ENCODE data around the gene OR6P1.

The OR6P1 gene, protein sequence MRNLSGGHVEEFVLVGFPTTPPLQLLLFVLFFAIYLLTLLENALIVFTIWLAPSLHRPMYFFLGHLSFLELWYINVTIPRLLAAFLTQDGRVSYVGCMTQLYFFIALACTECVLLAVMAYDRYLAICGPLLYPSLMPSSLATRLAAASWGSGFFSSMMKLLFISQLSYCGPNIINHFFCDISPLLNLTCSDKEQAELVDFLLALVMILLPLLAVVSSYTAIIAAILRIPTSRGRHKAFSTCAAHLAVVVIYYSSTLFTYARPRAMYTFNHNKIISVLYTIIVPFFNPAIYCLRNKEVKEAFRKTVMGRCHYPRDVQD

DNA sequence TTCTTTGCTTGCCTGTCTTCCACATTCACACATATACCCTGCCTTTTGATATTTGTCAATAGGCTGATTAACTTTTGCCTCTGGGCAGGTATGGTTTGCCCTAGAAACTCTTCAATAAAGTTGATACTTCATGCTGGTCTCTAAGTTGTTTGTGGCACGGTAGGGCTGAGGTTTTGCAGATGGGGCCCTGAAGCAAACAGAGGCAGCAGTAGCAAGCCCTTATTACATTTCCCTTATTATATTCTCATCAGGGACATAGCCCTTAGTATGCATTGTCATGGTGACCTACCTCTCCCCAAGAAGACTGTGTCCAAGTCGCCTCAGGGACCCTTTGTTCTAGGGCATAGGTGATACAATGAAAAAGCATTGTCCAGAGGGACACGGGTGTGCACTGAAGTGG lies at the start of gene OR6P1:
Gene OR6P1 (minus strand): TSS at position 101 of the 400 bp plus-strand sequence. CDS start 6,976 bp downstream, outside the sequence.
- DNase-seq (ENCODE audit: low read depth) = no peak

DNA sequence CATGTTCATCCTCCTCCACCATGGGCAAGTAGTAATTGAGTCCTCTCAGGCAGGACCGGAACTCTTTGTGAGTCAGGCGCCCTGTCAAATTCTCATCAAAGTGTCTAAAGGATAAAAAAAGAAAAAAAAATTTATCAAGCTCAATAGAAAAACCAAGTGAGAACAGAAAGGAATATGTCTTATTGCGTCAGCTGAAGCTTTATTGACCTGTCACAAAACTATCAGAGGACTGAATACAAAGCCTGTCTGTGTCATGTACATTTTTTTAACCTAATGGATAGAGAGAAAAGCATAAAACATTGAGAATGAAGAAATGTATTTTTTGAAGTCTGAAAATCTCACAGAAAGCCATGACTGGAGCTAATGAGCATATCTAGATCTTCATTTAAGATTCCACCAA lies 43.4 kb upstream of the OR6P1 start:
- DNase-seq (ENCODE audit: low read depth) = no peak

DNA sequence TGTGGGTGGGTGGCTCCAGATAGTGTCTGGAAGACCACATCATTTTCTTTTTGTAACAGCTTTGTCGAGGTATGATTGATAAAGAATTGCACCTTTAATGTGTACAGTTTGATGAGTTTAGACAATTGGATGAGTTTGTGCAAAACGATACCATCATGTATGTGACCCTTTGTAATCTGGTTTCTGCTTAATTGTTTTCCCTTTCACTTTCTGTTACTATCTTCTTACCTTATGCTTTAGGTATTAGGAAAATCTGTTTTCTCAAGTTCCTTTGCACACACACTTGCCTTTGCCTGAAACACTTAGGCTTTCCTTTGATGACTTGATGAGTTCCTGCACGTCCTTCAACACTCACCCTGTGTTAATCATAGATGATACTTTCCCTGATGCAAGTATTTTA lies 41.5 kb upstream of the OR6P1 start:
- no peak for DNase-seq (ENCODE audit: low read depth)

DNA sequence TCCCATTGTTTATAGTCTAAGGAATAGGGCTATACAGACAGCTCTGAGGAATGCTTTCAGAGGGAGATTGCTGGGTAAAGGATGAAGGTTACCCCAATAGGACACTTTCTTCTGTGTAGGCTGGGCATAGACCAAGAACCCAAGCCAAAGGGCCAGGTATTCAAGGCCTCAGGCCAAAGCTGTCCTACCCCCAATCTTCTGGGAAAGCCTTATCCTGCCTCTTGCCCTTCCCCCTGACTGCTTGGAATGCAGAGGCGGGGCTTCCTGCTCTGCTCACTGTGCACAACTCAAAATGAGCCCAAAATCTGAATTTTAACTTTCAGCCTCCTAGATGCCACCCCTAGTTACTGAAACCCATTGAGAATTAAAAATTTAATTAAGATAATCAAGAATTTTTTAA lies 36.9 kb upstream of the OR6P1 start:
- DNase-seq (ENCODE audit: low read depth) = no peak

DNA sequence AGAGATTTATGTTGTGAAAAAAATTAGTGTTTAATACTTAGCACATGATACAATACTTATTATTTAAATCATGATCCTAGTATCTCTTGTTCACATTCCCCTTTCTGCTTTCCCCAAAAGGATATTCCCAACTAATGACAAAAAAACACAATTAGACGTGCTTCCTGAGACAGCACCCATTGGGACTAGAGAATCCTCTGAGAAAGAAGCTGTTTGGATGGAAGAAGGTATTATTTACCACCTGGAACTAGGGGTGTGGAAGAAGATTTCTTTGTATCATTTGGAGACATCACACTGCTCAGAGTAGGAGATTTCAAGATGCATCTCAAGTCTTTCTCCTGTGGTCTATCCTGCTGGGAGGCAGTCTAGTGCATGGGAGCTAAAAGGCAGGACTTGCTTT lies 34.6 kb upstream of the OR6P1 start, which contains the start of gene OR10Z1:
Gene OR10Z1 (plus strand): TSS at position 301 of the 400 bp plus-strand sequence. CDS start 1,171 bp downstream, outside the sequence.
- no peak for DNase-seq (ENCODE audit: low read depth)

DNA sequence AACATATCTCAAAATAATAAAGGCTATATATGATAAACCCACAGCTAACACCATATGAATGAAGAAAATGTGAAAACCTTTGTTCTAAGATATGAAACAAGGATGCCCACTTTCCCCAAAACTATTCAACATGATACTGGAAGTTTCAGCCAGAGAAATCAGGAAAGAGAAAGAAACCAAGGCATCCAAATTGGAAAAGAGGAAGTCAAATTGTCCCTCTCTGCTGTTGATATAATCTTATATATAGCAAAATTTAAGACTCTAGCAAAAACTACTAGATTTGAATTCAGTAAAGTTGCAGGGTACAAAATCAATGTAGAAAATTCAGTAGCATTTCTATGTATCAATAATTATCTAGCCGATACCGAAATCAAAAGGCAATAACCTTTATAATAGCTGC lies 30.4 kb upstream of the OR6P1 start:
- no peak for DNase-seq (ENCODE audit: low read depth)

DNA sequence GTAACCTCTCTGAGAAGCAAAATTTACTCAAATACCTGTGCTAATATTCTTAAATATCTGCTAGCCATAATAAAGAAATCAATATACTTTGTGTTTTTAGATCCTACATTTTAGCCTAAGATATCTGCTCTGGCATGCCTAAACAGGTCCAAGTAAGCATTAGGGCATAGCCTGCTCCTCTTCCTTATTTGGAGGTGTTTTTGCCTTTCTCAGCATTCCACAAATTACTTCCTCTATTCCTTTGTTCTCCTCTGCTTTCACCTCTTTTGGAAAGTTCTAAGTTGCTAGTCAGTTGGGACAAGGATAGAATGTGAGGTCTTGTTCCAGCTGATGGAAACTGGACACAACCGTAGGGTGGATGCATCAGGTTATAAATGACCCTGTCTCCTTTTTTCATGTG lies 16.6 kb upstream of the OR6P1 start:
- DNase-seq (ENCODE audit: low read depth) = no peak

DNA sequence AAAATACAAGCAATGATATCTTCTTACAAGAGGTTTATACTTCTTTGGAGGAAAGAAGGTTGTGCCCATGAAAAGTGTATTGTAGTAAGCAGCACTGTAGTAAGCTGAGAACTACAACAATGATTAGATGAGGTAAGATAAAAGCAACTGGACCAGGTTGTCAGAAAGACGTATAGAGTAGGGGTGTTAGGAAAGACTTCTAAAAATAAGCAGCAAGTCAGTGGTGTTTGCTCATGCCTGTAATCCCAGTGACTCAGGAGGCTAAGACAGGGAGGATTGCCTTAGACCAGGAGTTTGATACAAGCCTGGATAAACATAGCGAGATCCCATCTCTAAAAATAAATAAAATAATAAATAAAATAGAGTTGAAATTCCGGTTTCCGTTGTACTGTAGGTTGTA lies 13.6 kb upstream of the OR6P1 start:
- DNase-seq (ENCODE audit: low read depth) = no peak

DNA sequence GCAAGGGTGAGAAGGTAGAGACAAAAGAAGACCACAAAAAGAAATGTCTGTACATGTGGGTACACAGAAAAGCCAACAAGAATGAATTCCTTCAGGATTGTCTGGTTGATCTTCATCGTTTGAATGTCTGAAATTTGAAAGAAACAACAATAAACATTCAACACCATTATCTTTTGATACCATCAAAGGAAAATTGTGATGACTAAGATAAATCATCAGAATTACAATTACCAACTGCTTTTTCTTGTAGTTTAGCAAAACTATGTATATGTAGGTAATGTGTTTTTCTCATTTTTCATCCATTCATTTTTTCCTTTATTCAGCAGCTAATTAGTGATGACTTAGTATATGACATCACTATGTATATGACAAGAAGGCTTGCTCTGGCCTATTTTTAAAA lies 9.4 kb upstream of the OR6P1 start, which contains the start of gene OR10X1:
Gene OR10X1 (minus strand): TSS at position 167 of the 400 bp plus-strand sequence. CDS start 0 bp downstream, at position 167.
- DNase-seq (ENCODE audit: low read depth) = no peak

DNA sequence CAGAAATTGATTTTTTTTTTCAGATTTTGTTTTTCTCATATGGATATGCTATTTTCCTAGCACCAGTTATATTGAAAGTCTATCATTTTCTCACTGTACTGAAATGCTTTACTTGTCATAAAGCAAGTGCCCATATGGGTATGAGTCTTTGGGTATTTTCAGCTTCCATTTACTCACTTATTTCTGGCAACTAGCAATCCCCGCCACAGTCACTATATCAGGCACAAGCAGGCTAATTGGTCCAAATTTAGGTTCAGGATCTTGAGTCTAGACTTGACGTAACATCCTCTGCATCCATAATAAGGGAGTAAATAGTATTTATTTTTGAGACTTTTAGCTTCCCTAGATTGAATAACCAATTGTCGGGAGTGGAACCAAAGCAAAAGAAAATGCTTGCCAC lies 7.2 kb upstream of the OR6P1 start:
- DNase-seq (ENCODE audit: low read depth) = no peak

DNA sequence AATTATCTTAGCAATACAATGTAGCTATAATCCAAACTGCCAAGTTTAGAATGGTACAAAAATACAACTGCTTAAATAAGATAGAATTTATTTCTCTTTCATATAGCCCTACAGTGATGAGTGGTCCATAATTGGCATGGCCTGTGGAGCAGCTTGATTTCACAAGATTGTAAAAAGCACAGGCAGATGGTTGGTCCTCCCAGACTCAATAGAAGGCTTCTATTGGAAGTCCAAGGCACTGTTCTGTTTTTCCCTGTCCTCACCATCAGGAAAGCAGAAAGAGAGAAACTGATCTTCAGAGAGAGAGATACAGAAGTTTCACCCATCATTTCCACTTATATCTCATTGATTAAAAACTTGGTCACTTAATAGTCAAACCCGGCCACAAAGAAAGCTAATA lies 1.8 kb upstream of the OR6P1 start:
- no peak for DNase-seq (ENCODE audit: low read depth)

DNA sequence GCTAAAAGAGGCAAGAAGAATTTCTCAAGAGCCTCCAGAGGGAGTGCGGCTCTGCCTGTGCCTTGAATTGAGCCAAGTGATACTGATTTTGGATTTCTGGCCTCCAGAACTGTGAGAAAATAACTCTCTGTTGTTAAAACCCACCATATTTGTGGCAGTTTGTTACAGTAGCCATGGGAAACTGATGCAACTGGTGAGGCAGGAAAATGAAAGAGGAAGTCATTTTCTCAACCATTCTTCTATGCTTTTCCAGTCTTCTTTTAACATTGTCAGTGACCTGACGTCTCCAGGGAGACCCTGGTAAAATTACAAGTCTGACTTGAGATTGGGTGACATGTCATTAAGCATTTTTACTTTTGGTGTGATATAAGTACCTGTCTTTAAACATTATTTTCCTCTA lies 5.8 kb downstream of the OR6P1 start:
- no peak for DNase-seq (ENCODE audit: low read depth)

DNA sequence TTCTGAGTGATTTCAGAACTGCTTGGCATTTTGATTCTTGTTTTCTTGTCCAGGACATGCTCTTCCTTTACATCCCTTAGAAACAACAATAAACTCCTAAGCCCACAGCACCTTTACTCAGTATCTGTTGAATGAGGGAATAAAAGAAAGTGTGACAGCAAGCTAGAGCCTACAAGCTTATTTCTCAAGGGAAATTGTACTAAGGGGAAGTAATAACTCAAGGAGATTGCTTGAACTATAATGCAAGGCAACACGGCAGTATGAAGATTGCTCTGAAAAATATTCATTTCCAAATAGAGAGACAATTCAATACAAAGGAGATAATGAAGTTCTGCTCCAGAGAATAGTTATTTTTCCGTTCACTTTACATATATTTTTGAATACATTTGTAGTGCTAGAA lies 6.5 kb downstream of the OR6P1 start:
- DNase-seq (ENCODE audit: low read depth) = no peak

DNA sequence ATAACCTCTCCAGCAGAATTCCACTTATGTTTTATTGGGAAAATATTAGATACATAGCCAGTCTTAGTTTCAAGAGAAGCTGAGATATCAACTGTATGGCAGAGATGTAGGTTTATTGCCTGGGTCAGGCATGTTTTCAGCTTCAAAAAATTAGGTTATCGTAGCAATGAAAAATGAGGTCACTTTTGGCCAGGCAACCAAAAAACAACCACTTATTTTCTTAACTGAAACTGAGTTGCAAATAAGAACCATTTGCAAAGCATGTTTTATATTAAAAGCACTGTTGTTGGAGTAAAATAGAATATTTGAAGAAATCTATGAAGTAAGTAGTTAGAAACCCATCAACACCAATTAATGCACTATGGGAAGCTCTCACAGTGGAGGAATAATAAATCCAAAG lies 10.7 kb downstream of the OR6P1 start:
- DNase-seq (ENCODE audit: low read depth) = no peak

DNA sequence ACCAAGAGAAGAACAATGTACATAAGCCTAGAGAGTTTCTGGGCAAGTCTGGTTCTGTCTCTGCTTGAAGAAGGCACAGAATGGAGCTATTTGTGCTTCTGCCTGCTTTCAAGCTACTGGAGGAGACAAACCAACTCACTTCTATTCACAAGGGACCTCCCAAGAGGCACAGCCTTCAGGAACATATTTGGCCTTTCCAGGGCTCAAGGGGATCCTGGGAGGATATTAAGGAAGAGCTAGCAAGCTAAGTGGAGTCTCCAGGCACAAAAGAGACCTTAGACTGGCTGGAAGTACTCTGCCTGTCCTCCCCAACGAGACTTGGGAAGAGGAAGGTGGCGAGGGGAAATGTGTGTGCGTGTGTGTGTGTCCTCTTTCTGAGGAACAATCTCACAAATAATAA lies 16.0 kb downstream of the OR6P1 start, which contains the start of gene OR6Y1:
Gene OR6Y1 (minus strand): TSS at position 54 of the 400 bp plus-strand sequence. CDS start 6,300 bp downstream, outside the sequence.
- no peak for DNase-seq (ENCODE audit: low read depth)

DNA sequence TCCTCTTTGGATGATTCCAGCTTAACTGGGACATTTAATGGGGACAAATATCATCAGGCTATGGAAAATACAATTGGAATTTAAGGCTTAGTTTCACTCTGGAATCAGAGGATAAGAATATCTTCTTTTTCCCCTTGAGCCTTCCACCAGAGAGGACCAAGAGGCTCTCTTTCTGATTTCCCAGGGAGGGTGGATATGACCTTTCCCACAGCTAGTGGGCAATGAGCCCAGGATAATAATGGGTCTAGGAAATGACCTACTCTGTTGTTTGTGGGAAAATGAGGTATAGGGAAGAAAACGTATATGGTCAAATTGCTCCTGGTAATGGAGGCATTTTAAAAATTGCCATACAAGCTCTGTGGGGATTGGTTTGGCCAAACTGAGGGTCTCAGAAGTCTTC lies 18.1 kb downstream of the OR6P1 start:
- DNase-seq (ENCODE audit: low read depth) = no peak

DNA sequence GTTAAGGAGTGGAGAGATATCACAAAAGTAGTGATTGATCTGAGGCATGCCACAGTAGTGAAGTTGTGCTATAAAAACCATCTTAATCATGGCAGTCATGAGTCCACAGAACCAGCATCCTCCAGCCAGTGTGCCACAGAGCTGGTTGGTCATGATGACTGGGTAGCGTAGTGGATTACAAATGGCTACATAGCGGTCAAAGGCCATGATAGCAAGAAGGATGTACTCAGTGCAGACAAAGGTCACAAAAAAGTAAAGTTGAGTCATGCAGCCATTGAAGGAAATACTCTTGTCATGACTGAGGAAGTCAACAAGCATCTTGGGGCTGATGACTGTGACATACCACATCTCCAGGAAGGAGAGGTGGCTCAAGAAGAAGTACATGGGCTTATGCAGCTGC lies 22.8 kb downstream of the OR6P1 start:
- no peak for DNase-seq (ENCODE audit: low read depth)

DNA sequence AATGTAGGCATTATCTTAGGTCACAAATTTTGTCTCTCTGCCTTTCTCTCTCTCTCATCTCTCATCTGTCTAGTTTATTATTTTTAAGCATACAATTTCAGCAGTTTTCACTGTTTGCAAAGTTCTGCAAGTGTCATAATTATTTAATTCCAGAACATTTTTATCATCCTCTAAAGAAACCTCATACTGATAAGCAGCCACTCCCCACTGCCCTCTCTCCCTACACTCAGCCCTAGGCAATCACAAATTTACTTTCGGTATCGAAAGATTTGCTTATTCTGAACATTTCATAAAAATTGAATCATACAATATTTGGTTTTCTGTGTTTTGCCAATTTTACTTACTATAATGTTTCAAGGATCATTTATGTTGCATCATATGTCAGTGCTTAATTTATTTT lies 32.8 kb downstream of the OR6P1 start:
- DNase-seq (ENCODE audit: low read depth) = no peak

DNA sequence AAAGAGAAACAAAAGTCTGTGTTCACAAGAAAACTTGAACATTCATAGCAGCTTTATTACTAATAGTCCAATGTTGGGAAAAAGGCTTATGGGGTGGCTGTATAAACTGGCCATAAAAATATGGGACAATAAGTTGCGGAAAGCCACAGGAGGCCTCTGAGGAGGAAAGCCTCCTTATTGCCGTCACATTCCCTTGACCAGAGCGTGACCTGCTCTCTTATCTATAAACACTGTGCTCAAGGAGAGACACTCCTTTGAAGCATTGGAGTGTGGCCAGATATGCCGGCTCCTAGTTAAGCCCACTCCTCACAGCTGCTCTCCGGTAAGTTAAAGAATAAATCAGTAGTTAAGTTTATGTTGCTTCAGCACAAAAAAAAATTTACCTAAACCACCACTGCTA lies 35.9 kb downstream of the OR6P1 start:
- no peak for DNase-seq (ENCODE audit: low read depth)

DNA sequence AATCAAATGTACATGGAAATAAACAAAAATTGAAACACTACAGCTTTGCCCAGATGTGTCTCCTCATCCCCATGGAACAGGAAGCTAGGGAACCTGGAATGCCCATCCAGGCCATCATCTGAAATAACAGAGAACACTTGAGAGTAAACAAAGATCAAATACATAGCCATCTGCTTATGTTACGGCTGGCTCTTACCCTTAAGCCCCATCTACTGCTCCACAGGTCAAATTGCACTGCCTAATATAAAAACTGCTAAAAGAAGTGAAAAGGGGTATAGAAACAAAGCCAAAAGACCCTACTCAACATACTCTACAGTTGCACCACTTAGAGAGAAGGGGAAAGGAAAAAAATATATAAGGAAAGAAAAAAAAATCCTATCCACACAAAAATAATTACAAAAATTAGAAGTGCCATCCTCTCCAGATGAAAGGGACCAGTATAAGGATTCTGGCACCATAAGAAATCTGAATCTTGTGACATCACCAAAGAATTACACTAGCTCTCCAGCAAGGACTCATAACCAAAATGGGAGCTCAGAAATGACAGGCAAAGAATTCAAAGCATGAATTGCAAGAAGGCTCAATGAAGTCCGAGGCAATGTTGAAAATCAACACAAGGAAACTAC lies 43.1 kb downstream of the OR6P1 start:
- peak; percentile 19 for DNase-seq (ENCODE audit: low read depth)

DNA sequence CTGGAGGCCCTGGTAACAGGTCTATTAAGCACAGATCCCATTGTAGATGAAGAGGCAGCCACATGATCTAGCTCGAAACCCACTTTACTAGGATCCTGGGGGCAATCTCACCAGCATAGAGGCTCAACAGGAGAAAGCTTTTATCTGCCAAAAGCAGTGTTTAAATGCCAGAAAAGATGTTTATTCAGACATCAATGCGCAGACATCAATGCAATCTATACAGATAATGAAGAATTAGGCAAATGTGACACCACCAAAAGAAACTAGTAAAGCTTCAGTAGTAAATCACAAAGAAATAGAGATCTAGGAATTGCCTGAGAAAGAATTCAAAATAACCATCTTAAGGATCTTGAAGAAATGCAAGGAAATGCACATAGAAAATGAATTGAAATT lies 48.7 kb downstream of the OR6P1 start:
- DNase-seq (ENCODE audit: low read depth) = no peak

DNA sequence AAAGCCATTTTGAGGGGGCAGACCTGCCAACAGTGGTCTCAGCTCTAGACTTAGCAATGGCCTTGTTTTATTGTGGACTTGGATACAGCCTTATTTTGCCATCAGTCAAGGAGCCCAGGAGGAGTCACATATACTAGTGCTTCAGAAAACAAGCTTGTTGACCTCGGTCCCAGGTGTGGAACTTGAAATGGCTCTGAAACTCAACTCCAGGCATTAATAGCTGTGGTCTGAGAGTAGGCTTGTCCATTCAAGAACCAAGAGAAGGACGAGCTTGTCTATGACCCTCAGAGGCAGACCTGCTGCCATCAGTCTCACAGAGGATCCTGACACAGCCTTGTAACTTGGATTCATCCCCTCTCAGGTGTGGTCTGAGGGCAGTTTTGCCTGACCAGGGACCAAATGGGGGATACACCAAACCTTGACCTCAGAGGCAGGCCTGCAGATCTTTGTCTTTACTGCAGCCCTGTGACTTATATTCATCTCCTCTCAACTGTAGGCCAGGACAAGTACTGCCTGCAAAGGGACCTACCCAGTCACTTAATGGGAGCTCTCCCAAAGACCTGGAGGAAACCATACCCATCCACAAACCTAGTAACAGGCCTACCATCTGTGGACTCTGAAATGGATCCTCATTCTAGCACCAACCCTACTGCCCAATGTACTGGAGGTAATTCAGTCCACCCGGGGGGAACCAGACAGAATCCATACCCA lies 49.3 kb downstream of the OR6P1 start:
- DNase-seq (ENCODE audit: low read depth) = no peak

DNA sequence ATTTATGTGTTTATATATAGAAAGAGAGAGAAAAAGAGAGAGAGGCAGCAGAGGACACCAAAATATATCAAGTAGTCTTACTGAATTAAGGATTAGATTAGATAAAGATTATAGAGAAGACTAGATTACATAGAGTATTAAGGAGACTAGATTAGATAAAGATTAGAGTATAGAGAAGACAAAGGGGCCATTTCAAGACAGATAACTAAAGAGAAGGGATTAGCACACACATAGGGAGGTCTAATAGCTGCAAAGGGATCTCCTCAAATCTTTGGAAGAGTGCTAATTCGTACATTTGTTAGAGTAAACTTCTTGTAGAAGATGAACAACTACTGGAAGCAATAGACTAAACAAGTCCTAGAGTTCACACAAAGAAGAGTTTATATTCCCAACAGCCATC lies 50.4 kb downstream of the OR6P1 start:
- no peak for DNase-seq (ENCODE audit: low read depth)

Measured in fibroblast of gingiva (primary cell).